ENCODE results near the gene ART3.

- TF ChIP-seq CTCF (IDR thresholded peaks at IDR 0.05 in 4 of 5, conservative IDR thresholded peaks at IDR 0.05 in 1 of 5) (no peak), POLR2A (IDR thresholded peaks at IDR 0.05) (no peak)
These were observed 14.8 kb upstream of the ART3 start for GRCh38 chr4:76059750-76060149.
